Stimulated activated CD4-positive, alpha-beta T cell treated with anti-CD3 and anti-CD28 coated beads, Interleukin-1b, Interleukin-23, amount 100 ng/mL, for 48 hours (primary cell): ENCODE measurements around the gene FNTB.
"Not testable (repeated sequence)": the region's sequence is repeated elsewhere in the genome, so short reads cannot be mapped to it uniquely, and the experiment has no call there.

ENCODE experiments used
- DNase-seq: peaks from one replicate; pipeline ENCODE4 v3.0.0-alpha.2; 2020

Gene FNTB

DNA sequence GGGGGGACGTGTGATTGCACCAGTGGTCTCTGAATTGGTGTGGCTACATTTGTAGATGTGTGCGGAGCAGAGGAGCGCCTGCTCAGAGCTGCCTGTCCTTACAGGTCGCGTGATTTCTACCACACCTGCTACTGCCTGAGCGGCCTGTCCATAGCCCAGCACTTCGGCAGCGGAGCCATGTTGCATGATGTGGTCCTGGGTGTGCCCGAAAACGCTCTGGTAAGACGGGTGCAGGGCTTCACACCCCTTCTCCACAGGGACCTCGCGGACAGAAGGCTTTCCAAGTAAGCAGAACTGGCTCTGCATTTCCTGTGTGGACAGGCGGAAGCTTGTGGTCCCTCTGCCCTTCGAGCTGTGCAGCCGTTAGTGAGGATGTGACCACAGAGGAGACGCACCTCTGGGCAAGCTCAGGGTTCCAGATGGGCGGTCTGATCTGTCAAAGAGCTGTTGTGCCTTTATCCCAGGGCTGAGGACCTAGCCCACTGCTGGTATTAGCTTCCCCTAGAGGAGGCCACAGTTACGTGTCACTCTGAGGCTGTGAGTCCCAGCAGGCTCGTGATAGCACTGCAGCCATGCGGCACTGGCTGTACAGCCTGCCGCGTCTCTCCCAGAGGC is 67.9 kb downstream of the FNTB start:
- no peak for DNase-seq

DNA sequence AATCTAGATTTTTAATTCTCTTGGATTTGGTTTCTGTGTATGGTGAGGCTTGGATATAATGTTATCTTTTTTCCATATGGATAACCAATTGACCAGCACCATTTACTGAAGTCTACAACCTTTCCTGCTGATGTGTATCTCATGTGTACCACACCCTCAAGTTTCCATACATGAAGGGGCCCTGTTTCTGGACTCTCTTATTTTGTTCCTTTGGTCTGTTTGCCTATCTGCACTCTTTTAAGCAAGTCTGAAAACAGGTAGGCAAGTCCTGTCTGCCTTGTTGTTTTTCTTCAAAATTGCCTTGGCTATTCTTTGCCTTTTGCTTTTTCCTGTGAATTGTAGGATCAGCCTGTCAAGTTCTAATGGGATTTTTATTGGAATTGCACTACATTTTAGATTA is 71.0 kb downstream of the FNTB start:
- DNase-seq: no peak

DNA sequence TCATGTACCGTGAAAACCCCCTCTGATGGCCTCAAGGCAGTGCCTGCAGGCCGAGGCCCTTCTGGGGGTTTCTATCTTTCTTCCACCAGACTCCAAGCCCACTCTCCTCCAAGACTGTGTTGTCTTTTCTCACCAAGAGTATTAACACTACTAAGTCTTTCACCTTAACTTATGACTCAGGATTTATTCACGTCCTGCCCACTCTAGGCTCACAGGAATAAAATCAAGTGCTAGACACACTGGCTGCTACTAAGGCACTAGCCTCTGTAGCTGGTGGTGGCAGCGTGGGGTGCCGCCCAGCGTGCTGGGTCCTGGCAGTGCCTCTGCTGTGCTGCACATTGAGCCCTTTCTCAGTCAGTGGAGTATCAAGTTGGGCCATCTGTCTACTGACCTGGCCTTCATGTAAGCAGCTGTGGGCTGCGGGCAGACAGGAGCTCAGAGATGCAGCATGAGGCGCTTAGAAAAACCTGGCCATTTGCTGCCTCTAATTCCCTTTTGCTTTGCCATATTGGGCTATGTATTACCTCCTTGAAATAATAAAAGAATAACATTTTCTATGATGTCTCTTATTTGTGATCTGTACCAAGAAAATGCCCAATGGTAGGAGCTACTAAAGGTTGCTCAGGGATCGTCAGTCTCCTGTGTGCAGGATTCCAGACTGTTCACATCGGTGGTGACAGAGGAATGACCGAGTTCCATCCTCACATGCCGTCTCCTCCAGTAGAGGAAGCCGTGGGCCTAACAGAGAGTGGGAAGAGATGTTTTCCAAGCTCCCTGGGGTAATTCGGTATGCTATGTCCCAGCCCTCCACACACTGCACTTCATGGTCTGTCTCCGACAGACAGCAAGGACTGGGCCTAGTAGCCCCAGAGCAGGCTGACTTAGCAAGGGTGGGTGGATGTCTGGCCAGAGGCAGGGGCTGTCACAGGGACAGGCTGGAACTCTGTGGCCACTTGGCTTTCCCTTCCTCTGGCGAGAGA is 75.7 kb downstream of the FNTB start:
- DNase-seq: no peak

DNA sequence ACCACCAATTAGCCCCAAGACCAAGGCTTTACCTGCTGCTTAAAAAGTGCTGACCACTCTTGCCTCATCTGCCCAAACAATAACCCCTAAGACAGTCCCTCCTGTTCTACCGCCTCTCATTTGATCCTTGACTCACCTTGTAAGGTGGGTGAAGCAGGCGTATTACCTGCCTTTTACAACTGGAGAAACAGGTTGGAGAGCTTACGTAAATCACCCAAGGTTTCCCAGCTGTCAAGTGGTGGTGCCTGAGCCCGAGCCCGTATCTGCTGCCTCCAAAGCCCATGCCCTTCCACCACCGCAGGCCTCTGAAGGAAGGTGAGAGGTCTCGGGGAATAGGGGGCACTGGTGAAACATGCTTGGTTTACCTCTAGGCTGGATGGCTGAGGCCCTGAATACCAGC is 79.0 kb downstream of the FNTB start:
- no peak for DNase-seq

DNA sequence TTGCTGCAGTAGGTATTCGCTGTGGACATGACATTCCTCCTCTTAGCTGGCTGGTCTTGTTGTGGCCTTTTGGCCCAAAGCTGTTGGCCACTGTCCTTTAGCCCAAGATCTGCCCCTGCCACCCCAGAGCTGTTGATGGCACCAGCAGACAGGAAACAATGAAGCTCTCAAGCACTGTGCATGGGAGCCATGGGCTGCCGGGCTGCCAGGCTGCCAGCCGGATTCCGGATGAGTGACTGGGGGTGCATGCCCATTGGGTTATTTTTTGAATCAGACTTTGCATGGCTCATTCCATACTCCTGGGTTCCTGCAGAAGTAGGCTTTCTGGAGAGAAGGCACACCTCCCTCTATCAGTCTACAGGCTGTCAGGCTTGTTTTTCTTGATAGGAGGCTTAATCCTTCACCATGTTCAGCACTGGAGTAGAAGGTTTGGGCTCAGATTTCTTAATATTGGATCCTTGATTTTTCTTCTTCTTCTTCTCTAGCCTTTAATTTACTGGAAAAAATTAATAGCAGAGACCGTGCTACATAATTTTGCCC is 83.2 kb downstream of the FNTB start:
- DNase-seq: no peak

DNA sequence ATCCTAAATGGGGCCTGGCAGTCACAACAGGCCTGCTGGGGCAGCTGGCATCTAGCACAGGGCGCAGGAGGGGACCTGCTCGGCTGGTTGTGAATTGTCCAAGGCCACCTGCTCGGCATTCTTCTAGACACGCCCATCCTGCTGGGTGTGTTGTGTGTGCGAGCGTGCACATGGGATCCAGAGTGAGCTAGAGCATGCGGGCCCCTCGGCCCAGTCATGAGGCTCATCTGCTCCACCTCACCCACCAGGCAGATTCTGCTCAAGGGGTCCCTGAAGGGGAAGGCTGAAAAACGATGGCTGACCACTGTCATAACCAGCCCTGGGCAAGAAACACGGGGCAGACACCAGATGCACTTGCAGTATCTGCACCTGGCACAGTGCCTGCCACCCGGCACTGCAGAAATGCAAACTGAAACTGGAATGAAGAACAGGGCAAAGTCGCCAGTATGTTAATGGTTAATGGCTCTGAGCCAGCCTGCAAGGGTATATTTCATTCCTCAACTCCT is 83.8 kb downstream of the FNTB start:
- no peak for DNase-seq

DNA sequence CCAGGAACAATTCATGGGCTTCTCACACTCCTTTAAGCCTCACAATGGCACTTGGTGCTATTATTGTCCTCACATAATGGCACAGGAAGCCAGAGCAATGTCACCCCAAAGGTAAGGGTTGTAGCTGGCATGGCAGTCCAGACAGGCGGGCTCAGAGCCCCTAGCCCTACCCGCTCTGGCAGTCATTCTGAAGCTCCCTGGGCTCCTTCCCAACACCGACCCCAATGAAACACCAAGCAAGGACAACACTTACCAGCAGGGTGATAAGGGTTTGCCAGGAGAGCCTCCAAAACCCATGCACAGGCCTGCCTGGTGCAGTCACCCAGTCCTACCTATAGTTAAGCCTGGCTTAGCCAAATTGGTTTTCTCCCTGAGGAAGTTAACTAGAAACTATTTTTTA is 84.8 kb downstream of the FNTB start:
- no peak for DNase-seq

DNA sequence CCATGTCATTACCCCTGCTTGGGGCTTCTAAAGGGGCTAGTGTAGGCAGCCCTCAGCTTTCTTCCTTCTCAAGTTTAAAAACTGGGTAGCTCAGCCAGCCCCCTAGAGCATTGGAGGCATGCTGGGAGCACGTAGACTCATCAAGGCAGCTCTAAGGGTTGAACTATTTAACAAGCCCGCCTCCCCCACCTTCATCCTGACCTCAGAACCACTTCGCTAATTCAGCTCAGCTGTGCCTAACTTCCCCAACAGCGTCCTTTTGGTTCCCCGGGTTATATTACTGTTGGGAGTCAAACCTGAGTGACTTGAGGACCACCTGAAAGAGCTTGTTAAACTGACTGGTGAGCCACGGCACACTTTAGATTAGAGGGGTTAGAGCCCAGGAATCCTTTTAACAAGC is 85.6 kb downstream of the FNTB start:
- DNase-seq: no peak

DNA sequence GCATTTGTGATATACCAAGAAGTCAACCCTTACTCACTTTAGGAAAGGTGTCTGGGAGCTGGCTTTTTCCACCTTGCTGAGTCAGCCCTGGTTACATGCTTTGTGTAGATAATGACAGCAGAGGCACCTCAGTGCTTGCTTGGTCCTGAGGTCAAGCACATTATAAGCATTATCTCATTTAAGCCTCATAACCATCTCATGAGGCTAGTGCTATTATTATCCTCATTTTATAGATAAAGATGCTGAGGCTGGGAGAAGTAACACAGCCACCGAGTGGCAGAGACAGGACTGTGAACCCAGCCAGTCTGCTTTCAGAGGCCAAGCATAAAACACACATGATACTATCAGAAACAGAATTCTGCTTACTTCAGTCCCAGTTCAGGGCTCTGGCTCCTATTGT is 86.2 kb downstream of the FNTB start:
- no peak for DNase-seq

DNA sequence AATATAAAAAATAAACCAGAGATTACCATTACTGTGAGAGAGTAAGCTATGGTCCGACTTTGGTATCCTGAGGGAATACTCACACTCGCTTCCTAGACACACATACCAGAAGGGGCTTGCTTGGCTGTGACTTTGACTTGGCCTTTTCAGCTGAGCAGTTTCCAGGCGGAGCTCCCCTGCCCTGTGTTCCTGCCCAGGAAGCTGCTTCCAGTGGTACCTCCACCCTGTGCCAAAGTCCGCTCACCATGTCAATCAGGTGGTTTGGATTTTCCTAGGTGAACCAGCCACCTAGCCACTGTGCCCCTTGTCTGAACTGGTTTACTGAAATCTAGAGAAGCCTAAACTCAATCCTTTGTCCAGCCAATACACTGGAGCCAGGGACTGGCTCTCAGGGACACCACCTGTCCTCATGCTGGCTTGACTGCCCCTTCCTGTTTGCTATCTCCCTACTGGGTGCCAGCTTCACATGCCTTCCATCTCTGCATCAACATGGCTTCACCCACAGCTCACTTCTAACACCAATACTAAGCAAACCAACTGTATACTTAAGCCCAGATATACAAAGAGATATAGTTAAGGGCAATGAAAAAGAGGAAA is 87.0 kb downstream of the FNTB start:
- DNase-seq: no peak

DNA sequence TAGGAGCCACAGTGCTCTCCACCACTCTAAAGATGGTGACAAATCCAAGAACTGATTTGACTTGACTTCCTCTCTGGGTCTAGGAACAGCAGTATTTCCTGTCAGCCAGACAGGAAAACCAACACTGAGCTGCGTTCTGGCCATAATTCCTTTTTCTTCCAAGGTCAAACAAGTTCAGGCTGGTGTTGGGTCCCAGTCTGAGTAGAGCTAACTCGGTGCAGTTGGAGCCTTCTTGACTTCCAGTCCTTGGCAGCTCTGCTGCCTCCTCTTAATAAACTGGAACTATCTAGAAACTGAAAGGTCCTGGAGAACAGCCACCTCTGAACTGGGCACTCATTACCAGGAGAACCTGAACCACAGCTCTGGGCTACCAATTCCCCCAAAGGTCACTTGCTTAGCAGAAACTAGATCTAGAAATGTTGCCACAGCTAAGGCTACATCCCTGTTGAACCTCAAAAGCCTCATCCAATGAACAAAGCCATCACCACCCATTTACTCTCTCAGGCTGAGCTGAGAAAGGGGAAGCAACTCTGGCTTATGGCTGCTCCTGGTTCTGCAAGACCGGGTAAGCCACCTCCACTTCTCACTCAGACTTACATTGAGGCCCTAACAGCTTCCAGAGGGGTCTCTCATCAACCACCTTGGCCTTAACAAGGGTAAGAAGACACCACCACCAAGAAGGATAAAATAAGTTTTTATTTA is 87.9 kb downstream of the FNTB start:
- no peak for DNase-seq

DNA sequence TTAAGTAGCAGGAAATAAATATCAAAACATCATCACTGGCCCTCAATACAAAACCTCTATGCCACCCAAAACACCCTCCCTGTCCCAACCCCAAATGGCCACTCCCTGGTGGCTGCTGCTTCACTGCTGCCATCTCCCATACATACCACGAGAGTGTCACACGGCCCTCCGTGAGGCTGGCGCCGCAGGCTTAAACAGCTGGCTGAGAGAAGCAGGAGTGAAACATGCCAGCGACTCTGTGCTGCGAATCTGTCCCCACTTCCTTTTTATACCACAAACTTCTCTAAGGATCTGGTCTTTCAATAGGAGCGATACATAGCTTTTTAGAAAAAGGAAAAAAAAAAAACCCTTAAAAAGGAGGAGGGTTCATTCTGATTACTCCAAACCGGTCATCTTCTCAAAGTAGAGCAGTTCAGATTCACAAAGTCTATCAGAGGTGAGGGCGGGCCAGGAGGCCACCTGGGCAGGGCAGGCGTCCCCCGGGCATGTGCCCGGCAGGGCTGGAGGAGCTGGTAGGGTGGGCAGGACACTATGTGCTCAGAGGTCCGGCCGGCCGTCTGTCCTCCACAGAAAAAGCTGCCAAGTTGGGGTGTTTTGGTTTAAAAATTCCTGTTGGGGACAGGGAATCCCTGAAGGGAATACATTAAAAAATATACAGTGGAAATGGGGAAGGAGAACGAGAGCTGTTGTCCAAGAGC is 89.1 kb downstream of the FNTB start:
- DNase-seq: no peak

DNA sequence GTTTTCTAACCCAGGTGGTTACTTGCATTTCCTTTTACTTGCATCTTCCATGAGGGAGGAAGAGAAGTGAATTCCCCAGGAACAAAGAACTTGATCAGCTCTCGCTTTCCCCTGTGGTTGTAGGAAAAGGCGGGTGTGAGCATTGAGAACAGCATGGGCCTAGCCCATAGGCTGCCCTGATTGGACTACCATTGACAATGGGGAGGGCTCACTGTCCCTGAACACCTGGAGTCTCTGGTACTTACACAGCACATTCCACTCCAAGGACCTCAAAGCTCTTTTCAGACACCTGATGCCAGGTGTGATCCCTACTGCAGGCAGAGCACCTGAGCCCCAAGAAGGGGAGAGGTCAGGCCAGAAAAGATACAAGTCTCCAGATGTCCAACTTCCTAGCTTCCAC is 90.6 kb downstream of the FNTB start:
- DNase-seq: no peak

DNA sequence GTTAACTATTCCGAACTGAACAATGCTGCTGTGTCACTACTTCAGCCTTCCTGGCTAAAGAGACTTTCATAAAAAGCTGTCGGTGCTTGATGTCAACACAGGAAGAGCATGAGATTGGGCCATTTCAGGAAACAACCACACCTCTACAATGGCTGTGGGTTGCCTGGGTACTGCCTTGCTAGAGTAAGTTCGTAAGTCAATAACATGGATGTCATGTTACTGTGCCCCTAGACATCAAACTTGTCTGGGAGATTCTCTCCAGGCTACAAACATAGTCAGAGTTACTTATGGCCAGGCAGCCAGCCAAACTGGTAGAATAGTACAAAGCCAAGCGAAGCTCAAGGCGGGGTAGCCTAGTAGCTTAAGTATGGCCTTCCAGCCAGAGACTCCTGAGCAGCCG is 92.5 kb downstream of the FNTB start:
- DNase-seq: no peak

DNA sequence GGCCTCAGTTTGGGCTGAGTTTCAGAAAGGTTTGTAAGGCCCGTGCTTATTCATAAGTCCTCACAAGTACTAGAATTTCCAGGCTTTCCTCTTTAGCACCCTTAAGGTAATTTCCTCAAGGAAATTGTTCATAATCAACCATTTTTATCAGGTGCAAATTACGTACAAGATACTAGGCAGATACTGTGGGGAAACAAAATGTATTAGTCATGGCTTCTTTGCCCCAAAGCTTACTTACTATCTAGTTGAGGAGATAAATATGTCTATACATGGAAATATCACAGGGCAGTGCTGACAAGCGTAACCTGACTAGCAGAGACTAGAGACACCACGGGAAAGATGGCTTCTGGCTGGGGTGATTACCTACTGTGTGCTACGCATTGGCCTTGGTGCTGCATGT is 93.1 kb downstream of the FNTB start:
- DNase-seq: no peak

DNA sequence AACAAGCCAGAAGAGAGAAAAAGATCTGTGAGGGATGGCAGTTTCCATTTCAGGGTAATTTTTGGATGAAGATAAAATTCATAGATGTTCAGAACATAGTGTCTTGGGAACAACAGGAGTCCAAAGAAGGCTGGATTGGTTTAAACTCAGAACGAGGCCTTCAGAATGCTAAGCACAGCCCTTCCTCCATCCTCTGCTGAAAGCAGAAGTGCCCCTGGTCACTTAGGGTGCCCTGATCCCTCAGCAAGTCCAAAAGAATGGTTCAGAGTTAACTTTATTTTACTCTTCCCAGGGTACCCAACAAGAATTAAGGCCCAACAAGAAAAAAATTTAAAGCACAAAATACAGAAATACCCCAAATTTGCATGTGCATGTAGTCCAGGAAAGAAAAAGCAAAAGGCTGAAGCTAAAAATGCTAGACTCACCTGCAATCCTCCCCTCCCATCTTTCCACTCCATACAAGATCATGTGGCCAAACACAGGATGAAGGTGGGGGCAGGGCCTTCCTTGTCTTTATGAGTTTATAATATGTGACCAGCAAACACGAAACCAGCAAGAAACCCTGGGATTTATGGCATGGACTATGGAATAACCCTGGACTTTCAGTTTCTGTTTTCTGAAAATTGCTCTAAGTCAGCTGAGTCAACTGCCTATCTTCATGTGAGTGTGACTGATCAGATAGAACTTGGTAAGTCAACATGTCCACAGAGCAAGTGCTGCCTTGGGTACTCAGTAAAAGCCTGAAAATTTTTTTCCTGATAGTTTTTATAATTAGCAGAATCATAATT is 94.5 kb downstream of the FNTB start:
- DNase-seq: no peak

DNA sequence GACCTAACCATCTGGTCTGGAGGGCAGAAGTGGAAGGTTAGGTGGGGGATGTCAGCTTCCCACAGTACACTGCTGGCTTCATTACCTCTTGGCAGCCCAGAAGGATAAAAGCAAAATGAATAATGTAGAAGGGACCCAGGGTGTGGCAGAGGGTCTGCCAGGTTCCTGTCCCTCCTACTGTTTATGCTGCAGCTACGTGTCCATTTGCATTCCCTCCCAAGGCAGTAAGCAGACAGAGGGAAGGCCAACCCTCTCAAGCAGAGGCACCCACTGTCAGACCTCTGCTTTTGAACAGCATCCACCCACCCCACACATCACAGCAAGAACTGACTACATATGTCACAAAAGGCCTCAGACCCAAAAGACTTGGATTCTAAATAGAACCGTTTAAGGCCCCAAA is 96.2 kb downstream of the FNTB start:
- DNase-seq: no peak

DNA sequence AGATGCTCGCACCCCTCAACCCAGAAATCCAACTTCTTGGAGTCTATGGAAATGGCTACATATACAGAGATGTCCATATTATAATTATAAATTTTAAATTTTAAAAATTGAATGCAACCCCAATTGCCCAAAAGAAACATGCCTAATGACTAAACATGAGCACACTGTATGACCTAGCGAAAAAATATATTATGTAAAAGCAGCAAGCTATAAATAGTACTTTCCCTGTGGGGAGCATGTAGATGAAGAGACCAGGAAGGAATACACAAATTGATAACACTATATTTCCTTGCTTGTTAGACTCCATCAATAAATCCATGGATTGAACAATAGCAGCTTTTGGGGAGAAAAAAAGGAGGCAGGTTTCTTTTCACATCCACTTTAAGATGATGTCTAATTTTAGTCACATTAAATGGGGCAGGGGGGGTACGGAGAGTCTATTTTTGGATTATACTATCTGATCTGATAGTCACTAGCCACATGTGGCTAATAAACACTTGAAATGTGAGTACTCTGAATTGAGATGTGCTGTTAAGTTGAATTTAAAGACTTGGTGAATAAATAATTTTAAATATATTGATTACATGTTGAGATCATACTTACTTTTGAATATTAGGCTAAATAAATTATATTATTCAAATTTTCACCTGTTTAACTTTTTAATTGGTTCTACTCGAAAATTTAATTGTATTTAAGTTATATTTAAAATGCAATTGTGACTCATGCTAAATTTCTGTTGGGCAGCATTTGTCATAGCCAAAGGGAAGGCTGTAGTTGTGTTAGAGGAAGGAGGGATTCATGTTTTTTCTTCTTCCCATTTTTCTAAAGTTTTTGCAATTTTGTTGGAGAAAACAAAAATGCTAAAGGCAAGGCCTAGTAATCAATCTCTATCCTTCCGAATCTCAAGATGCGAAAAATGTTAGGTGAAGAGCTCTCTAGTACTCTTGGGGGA is 98.1 kb downstream of the FNTB start:
- DNase-seq: no peak

DNA sequence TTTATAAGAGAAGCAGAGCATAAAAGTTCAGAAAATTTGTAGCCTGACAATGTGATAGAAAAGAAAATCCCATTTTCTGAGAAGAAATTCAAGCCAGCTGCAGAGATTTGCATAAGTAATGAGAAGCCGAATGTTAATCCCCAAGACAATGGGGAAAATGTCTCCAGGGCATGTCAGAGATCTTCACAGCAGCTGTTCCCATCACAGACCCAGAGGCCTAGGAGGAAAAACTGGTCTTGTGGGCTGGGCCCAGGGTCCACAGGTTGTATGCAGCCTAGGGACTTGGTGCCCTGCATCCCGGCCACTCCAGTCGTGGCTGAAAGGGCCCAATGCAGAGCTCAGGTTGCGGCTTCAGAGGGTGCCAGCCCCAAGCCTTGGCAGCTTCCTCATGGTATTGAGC is 100.0 kb downstream of the FNTB start:
- not testable (repeated sequence) for DNase-seq

DNA sequence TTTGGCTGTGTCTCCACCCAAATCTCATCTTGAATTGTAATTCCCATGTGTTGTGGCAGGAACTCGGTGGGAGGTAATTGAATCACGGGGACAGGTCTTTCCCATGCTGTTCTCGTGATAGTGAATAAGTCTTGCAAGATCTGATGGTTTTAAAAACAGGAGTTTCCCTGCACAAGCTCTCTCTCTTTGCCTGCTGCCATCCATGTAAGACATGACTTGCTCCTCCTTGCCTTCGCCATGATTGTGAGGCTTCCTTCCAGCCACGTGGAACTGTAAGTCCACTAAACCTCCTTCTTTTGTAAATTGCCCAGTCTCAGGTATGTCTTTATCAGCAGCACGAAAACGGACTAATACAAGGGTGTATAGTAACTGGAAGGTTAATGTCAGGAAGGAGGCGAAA is 101.1 kb downstream of the FNTB start:
- not testable (repeated sequence) for DNase-seq
